DOHH2 (cell line): Measurements from ENCODE around the gene CDK13.
A peak's percentile ranks its signal among the peaks of the same experiment; 100 is the strongest.

Source experiments
- H3F3A ChIP-seq: fragments of 200-600 bp; sonication (generic), shearing (Covaris generic); 2 replicates; pipeline ENCODE4 v1.6.0; 2016; ENCODE audit warnings: antibody characterized with exemption, mild to moderate bottlenecking; ENCODE audit not compliant: control insufficient read depth, insufficient read depth
- H3K27ac ChIP-seq: fragments of 200-600 bp; sonication (generic); 2 replicates; pipeline ENCODE4 v1.5.1; 2014; ENCODE audit warnings: low read depth, mild to moderate bottlenecking, low read length, moderate library complexity
- H3K27me3 ChIP-seq: fragments of 200-600 bp; sonication (generic); 2 replicates; pipeline ENCODE4 v1.6.1; 2014; ENCODE audit warnings: mild to moderate bottlenecking, low read length, mixed read lengths; ENCODE audit not compliant: control insufficient read depth
- H3K36me3 ChIP-seq: fragments of 200-600 bp; sonication (generic); 2 replicates; pipeline ENCODE4 v1.6.1; 2014; ENCODE audit warnings: mild to moderate bottlenecking, low read length, moderate library complexity, mixed read lengths; ENCODE audit not compliant: control insufficient read depth
- H3K4me1 ChIP-seq: fragments of 200-600 bp; sonication (generic); 2 replicates; pipeline ENCODE4 v1.6.1; 2014; ENCODE audit warnings: mild to moderate bottlenecking, low read length, mixed read lengths; ENCODE audit not compliant: control insufficient read depth
- H3K4me2 ChIP-seq: fragments of 200-600 bp; sonication (generic); 2 replicates; pipeline ENCODE4 v1.6.0; 2014; ENCODE audit warnings: mild to moderate bottlenecking, low read length, moderate library complexity
- H3K4me3 ChIP-seq: fragments of 200-600 bp; sonication (generic); 2 replicates; pipeline ENCODE4 v1.5.1; 2014; ENCODE audit warnings: mild to moderate bottlenecking, low read length, mixed read lengths
- H3K79me2 ChIP-seq: fragments of 200-600 bp; sonication (generic); 2 replicates; pipeline ENCODE4 v1.6.1; 2014; ENCODE audit warnings: mild to moderate bottlenecking, low read length, mixed read lengths; ENCODE audit not compliant: control insufficient read depth
- H3K9me2 ChIP-seq: fragments of 200-600 bp; sonication (generic); replicated peaks from 2 replicates; pipeline ENCODE4 v1.6.1; 2014; ENCODE audit warnings: mild to moderate bottlenecking, low read length, mixed read lengths; ENCODE audit not compliant: control insufficient read depth
- H3K9me3 ChIP-seq: fragments of 200-600 bp; sonication (generic); 2 replicates; pipeline ENCODE4 v1.6.1; 2014; ENCODE audit warnings: antibody characterized with exemption, low read length, mixed read lengths; ENCODE audit not compliant: control insufficient read depth, insufficient read depth
- H4K20me1 ChIP-seq: fragments of 200-600 bp; sonication (generic); 2 replicates; pipeline ENCODE4 v1.6.0; 2014; ENCODE audit warnings: low read depth, mild to moderate bottlenecking, antibody characterized with exemption, low read length, moderate library complexity; ENCODE audit not compliant: control insufficient read depth, insufficient read depth
- EZH2phosphoT487 ChIP-seq: fragments of 200-600 bp; sonication (generic); IDR thresholded peaks from 2 replicates; pipeline ENCODE4 v1.6.1; 2017; ENCODE audit warnings: borderline replicate concordance, mild to moderate bottlenecking, antibody characterized with exemption, low read length, moderate library complexity, mixed read lengths
- TF ChIP-seq, protein P1 (sequence below): fragments of 200-600 bp; sonication (generic); IDR thresholded peaks from one replicate; pipeline ENCODE4 v1.5.1; 2014; ENCODE audit warnings: antibody characterized with exemption, mild to moderate bottlenecking, low read depth, low read length; ENCODE audit not compliant: poor library complexity, severe bottlenecking

The CDK13 gene

DNA sequence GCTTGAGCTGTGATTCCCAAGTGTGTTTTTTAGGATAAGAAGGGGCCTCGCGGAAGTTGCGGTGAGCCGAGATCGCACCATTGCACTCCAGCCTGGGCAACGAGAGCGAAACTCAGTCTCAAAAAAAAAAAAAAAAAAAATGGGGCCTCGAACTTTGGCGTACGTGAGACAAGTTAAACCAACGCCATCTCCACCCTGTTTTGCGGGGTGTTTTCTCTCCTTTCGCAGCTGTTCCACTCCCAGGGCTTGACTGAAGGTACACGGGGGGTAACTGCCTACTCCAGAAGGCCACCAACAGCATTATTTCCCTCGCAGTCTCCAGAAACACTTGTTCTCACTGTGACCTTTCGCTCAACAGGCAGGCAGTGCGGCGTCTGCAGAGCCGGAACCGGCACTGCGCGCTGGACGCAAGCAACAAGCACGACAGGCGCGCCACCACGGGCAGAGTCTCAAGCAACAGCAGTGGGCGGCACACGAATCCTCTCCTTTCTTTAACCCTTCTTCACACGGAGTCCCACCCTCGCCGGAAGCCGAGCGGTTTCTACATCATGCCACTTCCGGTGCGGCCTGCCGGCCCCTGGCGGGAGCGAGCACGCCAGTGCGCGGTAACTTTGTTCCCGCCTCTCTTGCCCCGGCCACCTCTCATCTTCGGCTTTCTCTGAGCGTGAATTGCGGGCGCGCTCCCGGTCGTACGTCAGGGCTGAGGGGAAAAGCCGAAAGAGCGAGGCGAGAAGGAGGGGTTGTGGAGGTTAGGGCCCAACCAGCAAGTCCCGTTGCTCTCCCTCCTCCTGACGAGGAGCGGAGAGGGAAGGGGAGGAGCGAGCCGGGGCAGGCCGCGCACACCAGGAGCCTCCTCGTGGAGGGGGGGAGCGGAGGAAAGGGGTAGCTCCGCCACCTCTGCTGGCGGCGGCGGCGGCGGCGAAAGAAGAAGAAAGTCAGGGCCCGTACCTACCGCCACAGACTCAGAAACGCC, 814 bp upstream of the CDK13 start:
- Histone ChIP-seq H3K36me3 (peaks cover 40% of the 10 kb centered on the region), H3F3A (peaks cover 12% of the 10 kb centered on the region), H3K4me2 (peak overlapping the region; percentile 77), H3K9me2 (no peaks in the 10 kb centered on the region), H3K4me3 (peak overlapping the region; percentile 80), H3K79me2 (peaks cover 54% of the 10 kb centered on the region), H4K20me1 (peaks cover 20% of the 10 kb centered on the region), H3K9me3 (no peaks in the 10 kb centered on the region), H3K27me3 (no peaks in the 10 kb centered on the region), H3K4me1 (peaks cover 27% of the 10 kb centered on the region), H3K27ac (peak overlapping the region; percentile 97)
- TF ChIP-seq EZH2phosphoT487 = no peak
- TF ChIP-seq, protein P1, sequence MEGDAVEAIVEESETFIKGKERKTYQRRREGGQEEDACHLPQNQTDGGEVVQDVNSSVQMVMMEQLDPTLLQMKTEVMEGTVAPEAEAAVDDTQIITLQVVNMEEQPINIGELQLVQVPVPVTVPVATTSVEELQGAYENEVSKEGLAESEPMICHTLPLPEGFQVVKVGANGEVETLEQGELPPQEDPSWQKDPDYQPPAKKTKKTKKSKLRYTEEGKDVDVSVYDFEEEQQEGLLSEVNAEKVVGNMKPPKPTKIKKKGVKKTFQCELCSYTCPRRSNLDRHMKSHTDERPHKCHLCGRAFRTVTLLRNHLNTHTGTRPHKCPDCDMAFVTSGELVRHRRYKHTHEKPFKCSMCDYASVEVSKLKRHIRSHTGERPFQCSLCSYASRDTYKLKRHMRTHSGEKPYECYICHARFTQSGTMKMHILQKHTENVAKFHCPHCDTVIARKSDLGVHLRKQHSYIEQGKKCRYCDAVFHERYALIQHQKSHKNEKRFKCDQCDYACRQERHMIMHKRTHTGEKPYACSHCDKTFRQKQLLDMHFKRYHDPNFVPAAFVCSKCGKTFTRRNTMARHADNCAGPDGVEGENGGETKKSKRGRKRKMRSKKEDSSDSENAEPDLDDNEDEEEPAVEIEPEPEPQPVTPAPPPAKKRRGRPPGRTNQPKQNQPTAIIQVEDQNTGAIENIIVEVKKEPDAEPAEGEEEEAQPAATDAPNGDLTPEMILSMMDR = peak; percentile 18

DNA sequence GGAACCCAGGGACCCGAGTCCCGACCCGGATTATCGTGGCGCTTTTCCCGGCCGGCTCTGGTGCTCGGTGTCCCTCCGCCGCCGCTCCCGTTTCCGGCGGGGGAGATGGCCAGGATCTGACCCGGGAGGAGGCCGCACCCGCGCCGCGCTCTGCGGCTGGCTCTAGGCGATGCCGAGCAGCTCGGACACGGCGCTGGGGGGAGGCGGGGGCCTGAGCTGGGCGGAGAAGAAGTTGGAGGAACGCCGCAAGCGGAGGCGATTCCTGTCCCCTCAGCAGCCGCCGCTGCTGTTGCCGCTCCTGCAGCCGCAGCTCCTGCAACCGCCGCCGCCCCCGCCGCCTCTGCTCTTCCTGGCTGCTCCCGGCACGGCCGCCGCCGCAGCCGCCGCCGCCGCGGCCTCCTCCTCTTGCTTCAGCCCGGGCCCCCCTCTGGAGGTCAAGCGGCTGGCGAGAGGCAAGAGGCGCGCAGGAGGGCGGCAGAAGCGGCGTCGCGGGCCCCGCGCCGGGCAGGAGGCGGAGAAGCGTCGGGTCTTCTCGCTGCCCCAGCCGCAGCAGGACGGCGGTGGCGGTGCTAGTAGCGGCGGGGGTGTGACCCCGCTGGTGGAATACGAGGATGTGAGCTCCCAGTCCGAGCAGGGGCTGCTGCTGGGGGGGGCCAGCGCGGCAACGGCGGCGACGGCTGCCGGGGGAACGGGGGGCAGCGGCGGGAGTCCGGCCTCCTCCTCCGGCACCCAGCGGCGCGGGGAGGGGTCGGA, 593 bp downstream of the CDK13 start:
- H3K36me3 ChIP-seq = peaks cover 53% of the 10 kb centered on the region
- H3K27ac ChIP-seq = peak overlapping the region; percentile 97
- peaks cover 41% of the 10 kb centered on the region for H3K4me1 ChIP-seq
- no peaks in the 10 kb centered on the region for H3K27me3 ChIP-seq
- peak overlapping the region; percentile 80 for H3K4me3 ChIP-seq
- no peak for TF ChIP-seq EZH2phosphoT487
- TF ChIP-seq, protein P1 = no peak
- H3K9me2 ChIP-seq = no peaks in the 10 kb centered on the region
- peaks cover 12% of the 10 kb centered on the region for H3F3A ChIP-seq
- H3K9me3 ChIP-seq = no peaks in the 10 kb centered on the region
- H3K79me2 ChIP-seq = peaks cover 68% of the 10 kb centered on the region
- peaks cover 33% of the 10 kb centered on the region for H4K20me1 ChIP-seq
- peak overlapping the region; percentile 60 for H3K4me2 ChIP-seq

DNA sequence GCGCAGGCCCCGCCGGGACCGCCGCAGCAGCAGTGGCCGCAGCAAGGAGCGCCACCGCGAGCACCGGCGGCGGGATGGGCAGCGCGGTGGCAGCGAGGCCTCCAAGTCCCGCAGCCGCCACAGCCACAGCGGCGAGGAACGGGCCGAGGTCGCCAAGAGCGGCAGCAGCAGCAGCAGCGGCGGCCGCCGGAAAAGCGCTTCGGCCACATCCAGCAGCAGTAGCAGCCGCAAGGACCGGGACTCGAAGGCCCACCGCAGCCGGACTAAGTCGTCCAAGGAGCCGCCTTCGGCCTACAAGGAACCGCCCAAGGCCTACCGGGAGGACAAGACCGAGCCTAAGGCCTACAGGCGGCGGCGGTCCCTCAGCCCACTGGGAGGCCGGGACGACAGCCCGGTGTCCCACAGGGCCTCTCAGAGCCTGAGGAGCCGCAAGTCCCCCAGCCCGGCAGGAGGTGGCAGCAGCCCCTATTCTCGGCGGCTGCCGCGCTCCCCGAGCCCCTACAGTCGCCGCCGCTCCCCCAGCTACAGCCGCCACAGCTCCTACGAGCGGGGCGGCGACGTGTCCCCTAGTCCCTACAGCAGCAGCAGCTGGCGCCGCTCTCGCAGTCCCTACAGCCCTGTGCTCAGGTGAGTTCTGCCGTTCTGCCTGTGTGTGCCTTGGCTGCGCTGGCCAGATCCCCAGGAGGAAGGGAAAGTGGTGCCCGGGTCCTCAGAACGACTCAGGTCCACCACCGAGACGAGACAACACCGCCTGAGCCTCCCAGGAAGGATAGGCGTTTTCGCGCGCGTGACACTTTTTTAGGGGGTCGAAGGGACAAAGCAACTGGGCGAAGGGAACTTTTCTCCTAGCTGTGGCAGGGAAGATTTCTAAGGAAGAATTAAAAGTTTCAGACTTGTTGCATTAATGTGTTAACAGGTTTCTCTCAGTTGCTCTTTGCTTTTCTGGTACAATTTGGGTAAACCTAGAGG, 1.5 kb downstream of the CDK13 start:
- Histone ChIP-seq H3K36me3 (peaks cover 54% of the 10 kb centered on the region), H3K27me3 (no peaks in the 10 kb centered on the region), H4K20me1 (peaks cover 33% of the 10 kb centered on the region), H3K9me3 (no peaks in the 10 kb centered on the region), H3K27ac (peak overlapping the region; percentile 97), H3K79me2 (peaks cover 77% of the 10 kb centered on the region), H3K9me2 (no peaks in the 10 kb centered on the region), H3F3A (peaks cover 12% of the 10 kb centered on the region), H3K4me2 (peak overlapping the region; percentile 60), H3K4me1 (peaks cover 42% of the 10 kb centered on the region), H3K4me3 (peak overlapping the region; percentile 80)
- TF ChIP-seq EZH2phosphoT487 = no peak
- TF ChIP-seq, protein P1 = peak; percentile 66
